GM12801 (cell line): ENCODE results near the gene L2HGDH.
A peak's percentile ranks its signal among the peaks of the same experiment; 100 is the strongest.

ENCODE experiments used
- CTCF ChIP-seq: IDR thresholded peaks from one replicate; pipeline ENCODE4 v1.5.1; 2011; ENCODE audit warnings: control low read depth; ENCODE audit not compliant: insufficient read length; ENCODE audit errors: extremely low read depth

Gene L2HGDH

GRCh38 chr14:50338587-50338986 lies 26.6 kb upstream of the L2HGDH start:
- no peak for TF ChIP-seq CTCF

- TF ChIP-seq CTCF, result no peak
Observed at GRCh38 chr14:50335989-50336824, 24.2 kb upstream of the L2HGDH start.

GRCh38 chr14:50335389-50335788 lies 23.4 kb upstream of the L2HGDH start:
- no peak for TF ChIP-seq CTCF

GRCh38 chr14:50334211-50334610 lies 22.2 kb upstream of the L2HGDH start:
- TF ChIP-seq CTCF, result no peak

DNA sequence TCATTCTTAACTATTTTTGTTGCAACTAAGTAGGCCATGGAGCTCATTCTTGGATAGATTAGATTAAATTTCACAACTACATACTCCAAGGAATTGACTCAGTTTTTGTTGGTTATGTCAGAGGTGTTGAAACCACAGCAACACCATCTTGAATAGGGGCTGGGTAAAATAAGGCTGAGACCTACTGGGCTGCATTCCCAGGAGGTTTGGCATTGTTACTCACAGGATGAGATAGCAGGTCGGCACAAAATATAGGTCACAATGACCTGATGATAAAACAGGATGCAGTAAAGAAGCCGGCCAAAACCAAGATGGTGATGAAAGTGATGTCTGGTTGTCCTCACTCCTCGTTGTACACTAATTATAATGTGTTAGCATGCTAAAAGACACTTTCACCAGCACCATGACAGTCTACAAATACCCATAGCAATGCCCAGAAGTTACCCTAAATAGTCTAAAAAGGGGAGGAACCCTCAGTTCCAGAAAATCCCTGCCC lies 21.0 kb upstream of the L2HGDH start:
- no peak for TF ChIP-seq CTCF

DNA sequence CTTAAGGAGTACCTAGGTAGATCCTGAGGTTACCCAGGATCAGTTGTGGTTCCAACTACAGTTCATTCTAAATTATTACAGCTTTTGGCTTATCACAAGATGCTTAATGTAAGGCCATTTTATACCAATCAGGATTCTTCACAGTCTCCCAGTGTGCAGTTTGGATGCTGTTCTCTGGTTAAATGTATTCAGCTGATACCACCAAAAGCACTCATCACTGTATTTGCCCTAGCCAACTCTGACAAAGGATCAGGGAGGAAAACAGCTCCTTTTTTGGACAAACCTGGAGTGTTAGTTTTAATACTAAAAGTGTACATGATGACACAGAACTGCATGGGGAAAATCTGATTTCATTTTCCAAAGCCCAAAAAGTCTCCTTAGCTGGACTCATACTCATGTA lies 19.6 kb upstream of the L2HGDH start:
- TF ChIP-seq CTCF, result no peak

DNA sequence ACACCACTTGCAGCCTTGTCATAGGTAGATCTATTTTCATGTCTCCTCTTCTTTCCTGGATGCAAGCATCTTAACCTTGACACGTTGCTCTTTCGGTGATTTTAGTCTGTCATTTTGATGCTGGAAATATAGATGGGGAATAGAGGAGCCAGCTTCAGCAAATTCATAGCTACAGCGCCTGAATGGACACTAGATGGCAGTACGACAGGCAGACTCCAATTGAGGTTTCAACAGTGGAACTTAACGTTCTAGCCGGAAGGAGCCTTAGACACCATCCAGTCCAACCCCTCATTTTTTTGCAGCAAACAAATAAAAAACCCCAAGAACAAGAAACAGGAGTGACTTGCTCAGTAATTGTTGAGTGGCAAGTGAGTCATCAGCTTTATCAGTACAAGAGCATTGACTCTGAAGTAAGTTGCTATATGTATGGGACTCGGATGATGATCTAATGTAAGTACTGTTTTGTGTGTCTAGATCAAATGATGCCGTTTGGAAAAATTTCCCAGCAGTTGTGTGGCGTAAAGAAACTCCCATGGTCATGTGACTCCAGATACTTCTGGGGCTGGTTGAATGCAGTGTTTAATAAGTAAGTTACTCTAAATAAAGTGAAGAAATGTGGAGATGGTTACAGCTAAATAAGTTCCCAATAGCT lies 9.1 kb upstream of the L2HGDH start:
- peak; percentile 47 for TF ChIP-seq CTCF
